Suppressor macrophage (primary cell): Measurements from ENCODE around the gene DLX2.

Experiments used
- DNase-seq, 4 experiments: peaks; one replicate each; pipeline ENCODE4 v3.0.0-alpha.2; 2020 to 2022

Gene DLX2

GRCh38 chr2:172107690-172108586 is 5.2 kb upstream of the DLX2 start:
- DNase-seq = no peak

GRCh38 chr2:172106108-172106961 is 3.6 kb upstream of the DLX2 start:
- peak in 3 of 4 experiments; percentile 61 to 79 (median 71) for DNase-seq

- peak in 1 of 4 experiments; percentile 24 for DNase-seq
These were observed 2.9 kb upstream of the DLX2 start for GRCh38 chr2:172105471-172106107.

GRCh38 chr2:172103471-172104272 is 972 bp upstream of the DLX2 start:
- peak; percentile 83 to 92 (median 90) for DNase-seq

GRCh38 chr2:172101821-172102390 is 794 bp downstream of the DLX2 start:
- DNase-seq = no peak

- peak in 1 of 4 experiments; percentile 48 for DNase-seq
These were observed 1.5 kb downstream of the DLX2 start for GRCh38 chr2:172100935-172101820.

- DNase-seq = no peak
These were observed 2.4 kb downstream of the DLX2 start for GRCh38 chr2:172100080-172100934.

- no peak for DNase-seq
These were observed 3.1 kb downstream of the DLX2 start for GRCh38 chr2:172099472-172100079.

GRCh38 chr2:172098650-172099471 is 3.8 kb downstream of the DLX2 start:
- DNase-seq = peak in 3 of 4 experiments; percentile 57 to 74 (median 63)

GRCh38 chr2:172098287-172098649 is 4.4 kb downstream of the DLX2 start:
- no peak for DNase-seq

GRCh38 chr2:172097557-172098131 is 5.1 kb downstream of the DLX2 start:
- no peak for DNase-seq

- DNase-seq = peak in 3 of 4 experiments; percentile 50 to 69 (median 66)
These were observed 5.8 kb downstream of the DLX2 start for GRCh38 chr2:172096626-172097547.

GRCh38 chr2:172095905-172096625 is 6.6 kb downstream of the DLX2 start:
- no peak for DNase-seq

GRCh38 chr2:172095146-172095904 is 7.4 kb downstream of the DLX2 start:
- DNase-seq = peak in 3 of 4 experiments; percentile 51 to 71 (median 67)
